ENCODE results near the gene TRMO.

Gene TRMO

DNA sequence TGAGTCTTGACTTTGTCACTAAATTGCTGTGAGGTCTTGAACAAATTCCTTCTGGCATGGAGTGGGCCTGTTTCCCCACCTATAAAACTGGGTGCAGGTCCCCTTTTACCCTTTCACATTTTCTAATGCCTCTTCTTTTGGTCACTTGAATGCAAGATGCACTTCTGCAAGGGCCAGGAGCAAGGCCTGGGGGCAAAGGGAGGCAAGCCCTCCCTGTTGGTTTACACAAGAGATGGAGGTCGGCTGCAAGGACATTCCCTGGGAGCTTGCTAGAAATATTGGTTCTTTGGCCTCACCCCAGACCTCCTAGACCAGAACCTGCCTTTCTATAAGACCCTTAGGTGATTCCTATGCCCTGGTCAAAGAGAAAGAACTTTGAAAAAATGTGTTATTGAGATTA is 63.5 kb downstream of the TRMO start:
- no peak for DNase-seq (ENCODE audit: low spot score)

DNA sequence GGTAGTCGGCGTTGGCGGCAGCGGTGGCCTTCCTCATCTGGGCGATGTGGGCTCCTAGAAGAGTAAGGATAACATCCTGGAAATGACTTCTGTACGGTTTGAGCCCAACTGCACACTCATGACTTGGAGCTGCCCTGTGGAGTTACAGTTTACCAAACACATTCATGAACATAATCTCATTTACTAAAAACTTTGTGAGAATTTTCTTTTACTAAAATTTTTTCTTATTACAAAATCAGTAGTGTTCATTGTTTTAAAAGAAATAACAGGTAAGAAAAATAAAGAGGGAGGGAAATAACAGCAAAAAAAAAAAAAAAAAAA is 63.9 kb downstream of the TRMO start:
- DNase-seq (ENCODE audit: low spot score), result no peak

DNA sequence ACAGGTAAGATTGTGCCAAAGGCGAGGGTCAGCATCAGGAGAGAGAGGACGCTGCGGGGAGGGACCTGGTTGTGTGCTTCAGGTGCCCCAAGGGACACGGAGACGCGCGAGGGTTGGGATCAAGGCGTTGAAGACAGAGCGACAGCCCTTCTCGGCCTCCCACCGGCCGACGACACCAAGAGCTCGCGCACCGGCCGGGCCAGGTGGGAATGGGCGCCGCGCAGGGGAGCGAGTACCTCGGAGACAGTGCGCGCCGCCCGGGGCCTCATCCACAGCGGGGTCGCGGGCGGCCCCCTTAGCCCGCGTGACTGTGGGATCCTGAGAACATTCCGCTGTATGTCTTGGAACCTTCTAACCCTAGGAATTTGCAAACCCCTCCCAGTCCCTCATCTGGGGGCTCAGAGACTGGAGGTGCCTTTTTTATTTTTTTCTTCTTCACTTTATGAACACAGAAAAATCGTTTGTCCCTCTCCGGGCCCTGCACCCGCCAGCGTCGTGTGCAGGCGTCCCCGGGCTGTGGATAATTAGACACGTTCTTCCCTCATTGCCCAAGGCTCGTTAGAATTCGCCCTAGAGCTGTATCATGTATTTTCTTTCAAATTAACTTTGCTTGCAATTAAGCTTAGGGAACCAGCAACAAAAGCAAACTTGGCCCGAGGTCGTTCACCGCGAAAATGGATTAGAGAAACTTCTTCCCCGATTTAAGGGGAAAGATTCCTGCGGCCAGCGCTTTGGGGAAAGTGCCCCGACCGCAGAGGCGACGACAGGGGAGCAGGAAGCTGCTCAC is 64.5 kb downstream of the TRMO start:
- no peak for DNase-seq (ENCODE audit: low spot score)

DNA sequence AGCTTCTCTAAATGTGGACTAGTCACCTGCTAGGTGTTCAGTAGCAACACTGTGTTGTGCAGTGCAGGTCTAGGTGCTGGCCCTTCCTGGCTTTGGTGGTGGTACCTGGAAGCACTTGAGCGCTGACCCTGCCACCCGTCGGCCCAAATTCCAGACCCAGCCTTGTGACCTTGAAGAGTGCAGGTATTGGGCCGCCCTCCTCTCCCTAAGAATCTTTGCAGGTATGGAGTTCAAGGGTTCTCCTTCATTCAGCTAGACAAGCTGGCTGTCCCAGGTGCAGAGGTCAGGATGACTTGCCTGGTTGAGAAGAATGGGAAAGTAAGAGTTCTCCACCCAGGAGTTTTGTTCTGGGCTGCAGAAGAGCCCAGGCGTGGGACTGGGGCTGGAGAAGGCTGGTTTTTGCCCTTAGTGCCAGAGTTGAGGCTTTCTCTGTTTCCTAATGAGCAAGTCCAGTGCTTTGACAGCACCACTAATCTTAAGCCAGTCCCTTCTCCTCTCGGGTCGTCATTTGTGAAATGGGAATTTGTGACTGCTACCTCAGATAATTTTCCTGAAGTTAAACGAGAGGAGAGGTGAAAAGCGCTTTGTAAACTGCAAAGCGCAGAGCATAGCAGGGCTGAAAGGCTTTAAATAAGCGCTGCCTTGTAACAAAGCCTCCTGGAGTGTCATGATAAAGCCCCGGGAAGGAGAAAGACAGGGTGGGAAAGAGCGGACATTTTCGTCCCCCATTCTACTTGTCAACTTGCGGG is 65.3 kb downstream of the TRMO start:
- no peak for DNase-seq (ENCODE audit: low spot score)

- no peak for DNase-seq (ENCODE audit: low spot score)
Observed at GRCh38 chr9:97855899-97856298, 66.4 kb downstream of the TRMO start.

- no peak for DNase-seq (ENCODE audit: low spot score)
Observed at GRCh38 chr9:97855486-97855875, 66.8 kb downstream of the TRMO start.

DNA sequence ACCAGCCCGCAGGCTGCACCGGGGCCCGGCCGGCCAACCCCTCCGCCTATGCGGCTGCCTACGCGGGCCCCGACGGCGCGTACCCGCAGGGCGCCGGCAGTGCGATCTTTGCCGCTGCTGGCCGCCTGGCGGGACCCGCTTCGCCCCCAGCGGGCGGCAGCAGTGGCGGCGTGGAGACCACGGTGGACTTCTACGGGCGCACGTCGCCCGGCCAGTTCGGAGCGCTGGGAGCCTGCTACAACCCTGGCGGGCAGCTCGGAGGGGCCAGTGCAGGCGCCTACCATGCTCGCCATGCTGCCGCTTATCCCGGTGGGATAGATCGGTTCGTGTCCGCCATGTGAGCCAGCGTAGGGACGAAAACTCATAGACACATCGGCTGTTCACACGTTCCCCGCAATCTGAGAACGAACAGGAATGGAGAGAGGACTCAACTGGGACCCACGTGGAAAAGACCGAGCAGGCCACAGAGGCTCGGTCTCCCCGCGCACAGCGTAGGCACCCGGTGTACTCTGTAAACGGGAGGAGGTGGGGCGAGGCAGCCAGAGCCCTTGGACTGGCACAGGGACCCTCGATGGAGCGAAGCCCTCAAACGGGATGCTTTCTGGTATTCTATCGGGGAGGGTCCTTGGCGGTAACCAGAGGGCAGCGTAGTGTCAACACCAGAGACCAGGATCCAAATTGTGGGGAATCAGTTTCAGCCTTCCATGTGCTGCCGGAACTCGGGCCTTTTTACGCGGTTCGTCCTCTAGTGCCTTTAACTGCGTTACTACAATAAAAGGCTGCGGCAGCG is 67.4 kb downstream of the TRMO start:
- no peak for DNase-seq (ENCODE audit: low spot score)

Measured in RKO (cell line).